Measurements from ENCODE around the gene POU6F2.

DNA sequence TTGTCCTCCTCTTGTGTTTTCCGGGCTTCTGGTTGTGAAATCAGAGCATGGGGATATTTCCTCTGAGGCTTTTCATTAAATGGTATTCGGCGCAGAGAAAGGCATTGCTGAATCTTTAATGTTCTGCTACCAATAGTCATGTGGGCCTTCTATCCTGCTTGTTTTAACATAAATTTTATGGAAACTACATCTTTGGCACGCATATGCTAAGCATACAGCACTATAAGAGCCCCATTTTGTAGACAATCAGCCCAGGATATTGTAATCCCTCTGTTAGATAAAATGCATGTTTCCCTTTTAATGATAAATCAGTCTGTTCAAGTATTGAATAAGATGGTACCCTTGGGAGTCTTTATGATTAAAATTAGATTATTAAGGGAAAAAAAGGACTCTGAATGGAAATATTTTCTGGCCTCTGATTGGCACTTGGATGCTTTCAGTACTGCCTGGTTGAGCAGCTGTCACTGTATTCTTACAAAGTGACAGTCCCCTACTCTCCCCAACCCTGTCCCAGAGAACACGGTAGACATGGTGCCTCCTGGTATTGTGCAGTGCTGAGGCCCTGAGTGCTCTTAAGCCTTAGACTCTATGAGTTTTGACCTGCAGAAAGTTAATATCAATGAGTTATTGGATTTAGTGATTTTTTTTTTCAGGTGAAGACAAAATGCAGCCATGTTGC is 256.3 kb downstream of the POU6F2 start:
- TF ChIP-seq EZH2phosphoT487 (IDR thresholded peaks at IDR 0.05; ENCODE audit: low read length) = no peak
- TF ChIP-seq, protein P1, sequence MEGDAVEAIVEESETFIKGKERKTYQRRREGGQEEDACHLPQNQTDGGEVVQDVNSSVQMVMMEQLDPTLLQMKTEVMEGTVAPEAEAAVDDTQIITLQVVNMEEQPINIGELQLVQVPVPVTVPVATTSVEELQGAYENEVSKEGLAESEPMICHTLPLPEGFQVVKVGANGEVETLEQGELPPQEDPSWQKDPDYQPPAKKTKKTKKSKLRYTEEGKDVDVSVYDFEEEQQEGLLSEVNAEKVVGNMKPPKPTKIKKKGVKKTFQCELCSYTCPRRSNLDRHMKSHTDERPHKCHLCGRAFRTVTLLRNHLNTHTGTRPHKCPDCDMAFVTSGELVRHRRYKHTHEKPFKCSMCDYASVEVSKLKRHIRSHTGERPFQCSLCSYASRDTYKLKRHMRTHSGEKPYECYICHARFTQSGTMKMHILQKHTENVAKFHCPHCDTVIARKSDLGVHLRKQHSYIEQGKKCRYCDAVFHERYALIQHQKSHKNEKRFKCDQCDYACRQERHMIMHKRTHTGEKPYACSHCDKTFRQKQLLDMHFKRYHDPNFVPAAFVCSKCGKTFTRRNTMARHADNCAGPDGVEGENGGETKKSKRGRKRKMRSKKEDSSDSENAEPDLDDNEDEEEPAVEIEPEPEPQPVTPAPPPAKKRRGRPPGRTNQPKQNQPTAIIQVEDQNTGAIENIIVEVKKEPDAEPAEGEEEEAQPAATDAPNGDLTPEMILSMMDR (IDR thresholded peaks at IDR 0.05; ENCODE audit: low read length) = no peak
